HCT116 (cell line): ENCODE data around the gene OR2T34. TPM values are rescaled to one million over a fixed set of nuclear protein-coding genes. Genes with fewer than 3 reads are reported as not detected.

ENCODE experiments used
- ATAC-seq: fragments of 200-7000 bp; cut with Tn5 transposase; 2 replicates; pipeline ENCODE4 v1.9.1; 2020; ENCODE audit warnings: mild to moderate bottlenecking, moderate library complexity
- BruUV-seq: library from RNA; stranded (reverse); fragments of 400-500 nt; replicated peaks from 2 replicates; lab custom pipeline; 2021; lab: Mats Ljungman, UMichigan
- CTCF ChIA-PET: fragments of 300-600 bp; sonication (Branson Sonifier 250); formaldehyde crosslinking; loops from one replicate; lab custom pipeline; 2021; ENCODE audit warnings: antibody characterized with exemption; lab: Charles Lee
- POLR2A ChIA-PET: fragments of 300-600, 350-600 bp; sonication (Branson Sonifier 250); formaldehyde crosslinking; loops from one replicate; lab custom pipeline; 2021; ENCODE audit warnings: antibody characterized with exemption; lab: Charles Lee
- RAD21 ChIA-PET, 2 experiments: fragments of 300-600 bp; sonication (Branson Sonifier 250); formaldehyde crosslinking; loops; one replicate each; lab custom pipeline; 2023; ENCODE audit warnings: low total read pairs in 2 of 2; ENCODE audit not compliant: uncharacterized antibody in 2 of 2, unreplicated experiment in 2 of 2, low non-redundant PET in 1 of 2; lab: Charles Lee
- DNase-seq: peaks from one replicate; pipeline ENCODE4 v3.0.0-alpha.2; 2010; ENCODE audit warnings: low read depth, low spot score
- H2AFZ ChIP-seq: fragments of 200-600 bp; shearing (Covaris generic), sonication (generic); 2 replicates; pipeline ENCODE4 v1.6.1; 2017; ENCODE audit warnings: low read depth, mixed run types, mixed read lengths, antibody characterized with exemption, low read length; ENCODE audit not compliant: poor library complexity, severe bottlenecking
- H3K27ac ChIP-seq: 2 replicates; pipeline ENCODE4 v1.5.1; 2012; ENCODE audit warnings: low read depth, low read length
- H3K27me3 ChIP-seq: fragments of 200-600 bp; sonication (generic); 2 replicates; pipeline ENCODE4 v1.6.1; 2016; ENCODE audit warnings: mixed run types, low read length, mixed read lengths; ENCODE audit not compliant: insufficient read depth
- H3K36me3 ChIP-seq, 2 experiments: fragments of 200-500 bp in 1 of 2; fragments of 200-600 bp in 1 of 2; sonication (Bioruptor generic) in 1 of 2; sonication (generic) in 1 of 2; 2 replicates each; pipeline versions ENCODE4 v1.5.1 to v1.6.1; 2014 to 2016; ENCODE audit warnings: low read length in 2 of 2, inconsistent platforms in 1 of 2, mixed read lengths in 1 of 2, mixed run types in 1 of 2; ENCODE audit not compliant: insufficient read depth in 2 of 2, control insufficient read depth in 1 of 2
- H3K4me1 ChIP-seq, 2 experiments: fragments of 200-600 bp in 1 of 2; sonication (generic) in 1 of 2; 2 replicates each; pipeline versions ENCODE4 v1.5.1 to v1.6.1; 2012 to 2017; ENCODE audit warnings: low read length in 2 of 2, inconsistent platforms in 1 of 2, mild to moderate bottlenecking in 1 of 2, mixed read lengths in 1 of 2, mixed run types in 1 of 2, moderate library complexity in 1 of 2; ENCODE audit not compliant: insufficient read depth in 2 of 2, control insufficient read depth in 1 of 2
- H3K4me2 ChIP-seq: fragments of 200-600 bp; sonication (generic); 2 replicates; pipeline ENCODE4 v1.6.1; 2017; ENCODE audit warnings: mixed run types, low read length, mixed read lengths
- H3K4me3 ChIP-seq, 2 experiments: fragments of 200-600 bp in 1 of 2; sonication (generic) in 1 of 2; replicated peaks in 1 of 2; 2 replicates each; pipeline ENCODE4 v1.5.1; 2011 to 2016; ENCODE audit warnings: low read length in 2 of 2, control low read depth in 1 of 2, low read depth in 1 of 2, mild to moderate bottlenecking in 1 of 2, mixed read lengths in 1 of 2, mixed run types in 1 of 2
- H3K79me2 ChIP-seq: fragments of 200-600 bp; sonication (generic); 2 replicates; pipeline ENCODE4 v1.6.1; 2017; ENCODE audit warnings: mild to moderate bottlenecking, mixed run types, low read length, moderate library complexity, mixed read lengths; ENCODE audit not compliant: insufficient read depth
- H3K9ac ChIP-seq: fragments of 200-600 bp; sonication (generic); 2 replicates; pipeline ENCODE4 v1.6.1; 2016; ENCODE audit warnings: low read length, mixed read lengths
- H3K9me2 ChIP-seq: fragments of 200-600 bp; sonication (generic), shearing (Covaris generic); 2 replicates; pipeline ENCODE4 v1.6.1; 2017; ENCODE audit warnings: mixed run types, mild to moderate bottlenecking, moderate library complexity; ENCODE audit not compliant: insufficient read depth
- H3K9me3 ChIP-seq, 2 experiments: fragments of 200-500 bp in 1 of 2; fragments of 200-600 bp in 1 of 2; sonication (Bioruptor generic) in 1 of 2; sonication (generic) in 1 of 2; 2 replicates each; pipeline ENCODE4 v1.6.1; 2014 to 2017; ENCODE audit warnings: low read length in 2 of 2, mixed read lengths in 2 of 2, inconsistent platforms in 1 of 2, low read depth in 1 of 2, mild to moderate bottlenecking in 1 of 2, mixed run types in 1 of 2, moderate library complexity in 1 of 2; ENCODE audit not compliant: control insufficient read depth in 1 of 2, insufficient read depth in 1 of 2
- H4K20me1 ChIP-seq: fragments of 200-600 bp; sonication (generic), shearing (Covaris generic); 2 replicates; pipeline ENCODE4 v1.6.1; 2017; ENCODE audit warnings: mixed run types, mild to moderate bottlenecking, moderate library complexity; ENCODE audit not compliant: insufficient read depth
- CBX3 ChIP-seq: IDR thresholded peaks from 2 replicates; pipeline ENCODE4 v1.6.1; 2012; ENCODE audit warnings: low read depth
- CEBPB ChIP-seq: IDR thresholded peaks from 2 replicates; pipeline ENCODE4 v1.6.1; 2012; ENCODE audit warnings: low read depth
- ELF1 ChIP-seq: IDR thresholded peaks from 2 replicates; pipeline ENCODE4 v1.6.1; 2012; ENCODE audit warnings: low read depth, borderline replicate concordance
- EZH2 ChIP-seq: fragments of 200-600 bp; sonication (generic); IDR thresholded peaks from 2 replicates; pipeline ENCODE4 v1.6.1; 2017; ENCODE audit warnings: antibody characterized with exemption, mixed run types
- FOSL1 ChIP-seq: IDR thresholded peaks from 2 replicates; pipeline ENCODE4 v1.6.1; 2012; ENCODE audit warnings: low read depth
- JUND ChIP-seq: IDR thresholded peaks from 2 replicates; pipeline ENCODE4 v1.6.1; 2012
- POLR2A ChIP-seq: IDR thresholded peaks from 2 replicates; pipeline ENCODE4 v1.7.0; 2011; ENCODE audit warnings: borderline replicate concordance; ENCODE audit not compliant: insufficient read depth, insufficient read length; ENCODE audit errors: extremely low read depth
- POLR2AphosphoS5 ChIP-seq: IDR thresholded peaks from 2 replicates; pipeline ENCODE4 v1.6.1; 2011; ENCODE audit warnings: mild to moderate bottlenecking, low read depth, low read length, moderate library complexity
- RAD21 ChIP-seq: IDR thresholded peaks from 2 replicates; pipeline ENCODE4 v1.6.1; 2012; ENCODE audit warnings: low read depth, mild to moderate bottlenecking
- SIN3A ChIP-seq: IDR thresholded peaks from 2 replicates; pipeline ENCODE4 v1.6.1; 2012; ENCODE audit warnings: low read depth
- SRF ChIP-seq: IDR thresholded peaks from 2 replicates; pipeline ENCODE4 v1.6.1; 2012; ENCODE audit warnings: low read depth
- TCF7L2 ChIP-seq: IDR thresholded peaks from 2 replicates; pipeline ENCODE4 v1.7.0; 2011; ENCODE audit warnings: borderline replicate concordance, inconsistent platforms; ENCODE audit not compliant: insufficient read depth, insufficient read length; ENCODE audit errors: extremely low read depth
- YY1 ChIP-seq: IDR thresholded peaks from 2 replicates; pipeline ENCODE4 v1.6.1; 2011; ENCODE audit warnings: low read length, low read depth, moderate library complexity, mild to moderate bottlenecking; ENCODE audit not compliant: insufficient replicate concordance; ENCODE audit errors: extremely low read depth
- ZFX ChIP-seq: fragments of 450-650 bp; IDR thresholded peaks from 2 replicates; pipeline ENCODE4 v1.6.1; 2017
- ZNF274 ChIP-seq: fragments of 200-500 bp; sonication (Bioruptor generic); IDR thresholded peaks from 2 replicates; pipeline ENCODE4 v1.6.1; 2014; ENCODE audit warnings: mild to moderate bottlenecking, low read depth, low read length, inconsistent platforms
- intact Hi-C: fragments of 100-400 bp; cut with micrococcal nuclease; formaldehyde crosslinking; loops from 2 replicates; pipeline ENCODE4 v1.10.0; 2022
- total RNA-seq: library from RNA; stranded (reverse); gene quantifications from one replicate; pipeline ENCODE4 v1.2.1, GENCODE V29; 2021; ENCODE audit not compliant: unreplicated experiment
- TF ChIP-seq, protein P1 (sequence below): IDR thresholded peaks from 2 replicates; pipeline ENCODE4 v1.6.1; 2011; ENCODE audit warnings: mild to moderate bottlenecking, low read length, moderate library complexity; ENCODE audit not compliant: insufficient replicate concordance; ENCODE audit errors: extremely low read depth
- TF ChIP-seq, protein P2 (sequence below): IDR thresholded peaks from 2 replicates; pipeline ENCODE4 v1.6.1; 2012
- TF ChIP-seq, protein P3 (sequence below): IDR thresholded peaks from 2 replicates; pipeline ENCODE4 v1.6.1; 2012

The OR2T34 gene
- total RNA-seq, 1 experiment from 2014 or later = not detected

DNA sequence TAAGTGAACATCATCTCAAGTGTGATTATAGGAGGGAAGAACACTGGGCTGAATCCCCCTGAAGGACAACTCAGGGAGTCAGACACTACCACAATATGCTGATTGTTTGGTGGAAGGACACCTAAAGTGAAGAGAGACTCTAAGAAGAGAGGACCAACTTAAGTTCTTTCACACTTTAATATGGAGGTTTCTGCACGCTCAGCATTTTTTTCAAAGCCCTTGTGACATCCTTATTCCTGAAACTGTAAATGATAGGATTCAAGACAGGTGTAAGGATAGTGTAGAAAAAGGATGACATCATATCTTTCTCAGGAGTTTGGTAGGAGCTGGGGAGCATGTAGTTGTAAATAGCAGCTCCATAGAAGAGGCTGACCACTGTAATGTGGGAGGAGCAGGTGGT lies 18.1 kb upstream of the OR2T34 start:
- no peak overlapping the region for H3K4me3 ChIP-seq
- ChIA-PET POLR2A (no interaction called here), RAD21 (no interaction called here), CTCF (no interaction called here)
- H3K9me3 ChIP-seq = no peaks in the 10 kb centered on the region
- DNase-seq = no peak
- intact Hi-C loops = no loop called here
- H3K9me2 ChIP-seq = no peaks in the 10 kb centered on the region
- ATAC-seq = no peak
- no peak overlapping the region for H3K4me2 ChIP-seq
- H3K36me3 ChIP-seq = no peaks in the 10 kb centered on the region
- H4K20me1 ChIP-seq = no peaks in the 10 kb centered on the region
- H3K27ac ChIP-seq = no peak overlapping the region
- no TSS peak for BruUV-seq
- TF ChIP-seq ZFX = no peak
- TF ChIP-seq EZH2 = no peak
- TF ChIP-seq TCF7L2 = no peak
- TF ChIP-seq ZNF274 = no peak
- TF ChIP-seq YY1 = no peak
- TF ChIP-seq, protein P1, sequence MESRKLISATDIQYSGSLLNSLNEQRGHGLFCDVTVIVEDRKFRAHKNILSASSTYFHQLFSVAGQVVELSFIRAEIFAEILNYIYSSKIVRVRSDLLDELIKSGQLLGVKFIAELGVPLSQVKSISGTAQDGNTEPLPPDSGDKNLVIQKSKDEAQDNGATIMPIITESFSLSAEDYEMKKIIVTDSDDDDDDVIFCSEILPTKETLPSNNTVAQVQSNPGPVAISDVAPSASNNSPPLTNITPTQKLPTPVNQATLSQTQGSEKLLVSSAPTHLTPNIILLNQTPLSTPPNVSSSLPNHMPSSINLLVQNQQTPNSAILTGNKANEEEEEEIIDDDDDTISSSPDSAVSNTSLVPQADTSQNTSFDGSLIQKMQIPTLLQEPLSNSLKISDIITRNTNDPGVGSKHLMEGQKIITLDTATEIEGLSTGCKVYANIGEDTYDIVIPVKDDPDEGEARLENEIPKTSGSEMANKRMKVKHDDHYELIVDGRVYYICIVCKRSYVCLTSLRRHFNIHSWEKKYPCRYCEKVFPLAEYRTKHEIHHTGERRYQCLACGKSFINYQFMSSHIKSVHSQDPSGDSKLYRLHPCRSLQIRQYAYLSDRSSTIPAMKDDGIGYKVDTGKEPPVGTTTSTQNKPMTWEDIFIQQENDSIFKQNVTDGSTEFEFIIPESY = no peak
- no peak for TF ChIP-seq SRF
- TF ChIP-seq CEBPB = no peak
- H2AFZ ChIP-seq = no peak overlapping the region
- H3K79me2 ChIP-seq = no peaks in the 10 kb centered on the region
- H3K27me3 ChIP-seq = no peaks in the 10 kb centered on the region
- no peak overlapping the region for H3K9ac ChIP-seq
- no peaks in the 10 kb centered on the region for H3K4me1 ChIP-seq

DNA sequence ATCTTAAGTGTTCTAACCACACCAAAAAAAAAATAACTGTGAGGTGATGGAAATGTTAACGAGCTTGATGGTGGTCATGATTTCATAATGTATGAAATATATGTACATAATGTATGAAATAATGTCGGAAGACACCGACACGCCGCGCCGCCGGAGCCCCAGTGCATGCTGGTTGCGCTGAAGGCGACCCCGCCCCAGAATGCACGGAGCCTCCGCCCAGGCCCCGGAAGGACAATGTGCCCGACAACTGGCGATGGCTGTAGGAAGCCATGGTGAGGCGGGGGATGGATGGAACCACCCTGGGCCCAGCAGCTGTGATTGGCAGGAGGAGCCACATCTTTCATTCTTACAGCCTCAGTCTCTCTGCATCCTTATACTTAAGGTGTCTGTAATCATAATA lies 15.5 kb upstream of the OR2T34 start:
- Histone ChIP-seq H3K4me3 (no peak overlapping the region), H2AFZ (no peak overlapping the region), H3K36me3 (no peaks in the 10 kb centered on the region), H3K9me3 (no peaks in the 10 kb centered on the region), H3K27ac (no peak overlapping the region), H3K79me2 (no peaks in the 10 kb centered on the region), H3K4me2 (no peak overlapping the region), H3K4me1 (no peaks in the 10 kb centered on the region), H3K9ac (no peak overlapping the region), H4K20me1 (no peaks in the 10 kb centered on the region), H3K9me2 (no peaks in the 10 kb centered on the region), H3K27me3 (no peaks in the 10 kb centered on the region)
- CTCF ChIA-PET = no interaction called here
- BruUV-seq = no TSS peak
- DNase-seq = no peak
- no peak for ATAC-seq
- RAD21 ChIA-PET = no interaction called here
- TF ChIP-seq, protein P2, sequence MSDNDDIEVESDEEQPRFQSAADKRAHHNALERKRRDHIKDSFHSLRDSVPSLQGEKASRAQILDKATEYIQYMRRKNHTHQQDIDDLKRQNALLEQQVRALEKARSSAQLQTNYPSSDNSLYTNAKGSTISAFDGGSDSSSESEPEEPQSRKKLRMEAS = no peak
- TF ChIP-seq, protein P3, sequence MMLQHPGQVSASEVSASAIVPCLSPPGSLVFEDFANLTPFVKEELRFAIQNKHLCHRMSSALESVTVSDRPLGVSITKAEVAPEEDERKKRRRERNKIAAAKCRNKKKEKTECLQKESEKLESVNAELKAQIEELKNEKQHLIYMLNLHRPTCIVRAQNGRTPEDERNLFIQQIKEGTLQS = no peak
- no peak for TF ChIP-seq TCF7L2
- TF ChIP-seq YY1 = no peak
- no peak for TF ChIP-seq ZFX
- no peak for TF ChIP-seq SIN3A
- no peak for TF ChIP-seq EZH2
- no peak for TF ChIP-seq JUND
- TF ChIP-seq RAD21 = no peak
- TF ChIP-seq POLR2AphosphoS5 = no peak
- no peak for TF ChIP-seq ELF1
- no peak for TF ChIP-seq FOSL1
- TF ChIP-seq POLR2A = no peak
- no peak for TF ChIP-seq CBX3
- intact Hi-C loops = no loop called here
- POLR2A ChIA-PET = no interaction called here
